GM18951 (cell line): ENCODE results near the gene BBS7.

Experiments used
- POLR2A ChIP-seq: IDR thresholded peaks from 4 replicates; pipeline ENCODE4 v1.6.1; 2011; ENCODE audit warnings: mild to moderate bottlenecking; ENCODE audit not compliant: insufficient read length, insufficient read depth; ENCODE audit errors: extremely low read depth
- in situ Hi-C: fragments of 300-500 bp; cut with MboI; formaldehyde crosslinking; loops from one replicate; pipeline ENCODE4 v1.12.0; 2022; ENCODE audit warnings: low sequenced_read_pairs, mixed read lengths, inconsistent platforms; ENCODE audit not compliant: unreplicated experiment

The BBS7 gene

DNA sequence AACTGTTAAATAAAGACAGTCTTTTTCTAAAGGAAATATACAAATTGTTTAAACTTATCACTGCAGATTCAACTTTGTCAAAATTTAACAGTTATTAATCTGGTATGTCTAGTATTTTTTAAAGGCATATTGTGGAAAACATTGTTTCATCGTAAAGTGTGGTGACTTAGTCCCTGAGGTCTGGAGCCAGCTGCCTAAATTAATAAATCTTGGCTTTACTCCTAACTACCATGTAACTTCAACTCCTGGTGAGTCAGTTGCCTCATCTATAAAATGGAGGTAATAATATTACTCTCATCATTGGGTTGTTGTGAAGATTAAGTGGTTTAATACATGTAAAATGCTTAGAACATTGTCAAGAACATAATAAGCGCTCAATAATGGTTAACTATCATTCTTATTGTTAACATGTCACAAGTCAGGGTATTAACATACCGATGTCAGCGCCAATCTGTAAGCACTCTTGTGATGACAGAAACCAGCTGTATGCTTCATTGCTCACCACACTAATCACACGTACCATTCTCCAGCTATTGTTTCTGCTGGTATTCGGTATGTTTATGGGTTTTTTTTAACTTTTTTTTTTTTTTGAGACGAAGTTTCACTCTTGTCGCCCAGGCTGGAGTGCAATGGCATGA is 91.2 kb downstream of the BBS7 start:
- in situ Hi-C loops = no loop called here

GRCh38 chr4:121777625-121778024 is 92.6 kb downstream of the BBS7 start:
- in situ Hi-C loops = no loop called here
- TF ChIP-seq POLR2A = no peak

More for the DNA sequence above, 91.2 kb downstream of the BBS7 start:
- no peak for TF ChIP-seq POLR2A

- in situ Hi-C loops = no loop called here
- no peak for TF ChIP-seq POLR2A
Observed at GRCh38 chr4:121776610-121777401, 93.5 kb downstream of the BBS7 start.
